NOMO-1 (cell line): ENCODE data around the gene FAM156A.
A peak's percentile ranks its signal among the peaks of the same experiment; 100 is the strongest.
"Not testable (repeated sequence)": the region's sequence is repeated elsewhere in the genome, so short reads cannot be mapped to it uniquely, and the experiment has no call there.

ENCODE experiments used
- DNase-seq, 2 experiments: peaks; one replicate each; lab custom pipeline; 2025; ENCODE audit not compliant: unreplicated experiment in 2 of 2; lab: John Stamatoyannopoulos, UW

Gene FAM156A

DNA sequence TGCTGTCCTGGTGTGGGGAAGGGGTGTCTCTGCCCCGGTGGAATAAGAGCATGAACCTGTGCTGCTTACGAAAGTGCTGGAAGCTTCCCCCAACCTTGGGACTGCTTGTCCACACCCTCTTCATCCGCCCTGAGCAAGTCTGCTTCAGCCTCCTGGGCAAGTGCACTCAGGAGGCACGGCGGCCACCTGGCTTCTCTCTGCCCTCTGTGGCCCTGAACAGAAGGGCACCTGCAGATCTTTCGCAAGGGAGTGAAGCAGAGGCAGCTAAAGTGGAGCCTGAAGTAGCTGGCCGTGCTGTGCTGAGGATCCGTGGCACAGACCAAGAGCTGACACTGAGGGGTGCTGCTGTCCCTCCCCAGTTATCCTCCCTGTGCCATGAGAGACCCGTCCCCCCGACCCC, 9.6 kb upstream of the FAM156A start:
- DNase-seq, result not testable (repeated sequence)

DNA sequence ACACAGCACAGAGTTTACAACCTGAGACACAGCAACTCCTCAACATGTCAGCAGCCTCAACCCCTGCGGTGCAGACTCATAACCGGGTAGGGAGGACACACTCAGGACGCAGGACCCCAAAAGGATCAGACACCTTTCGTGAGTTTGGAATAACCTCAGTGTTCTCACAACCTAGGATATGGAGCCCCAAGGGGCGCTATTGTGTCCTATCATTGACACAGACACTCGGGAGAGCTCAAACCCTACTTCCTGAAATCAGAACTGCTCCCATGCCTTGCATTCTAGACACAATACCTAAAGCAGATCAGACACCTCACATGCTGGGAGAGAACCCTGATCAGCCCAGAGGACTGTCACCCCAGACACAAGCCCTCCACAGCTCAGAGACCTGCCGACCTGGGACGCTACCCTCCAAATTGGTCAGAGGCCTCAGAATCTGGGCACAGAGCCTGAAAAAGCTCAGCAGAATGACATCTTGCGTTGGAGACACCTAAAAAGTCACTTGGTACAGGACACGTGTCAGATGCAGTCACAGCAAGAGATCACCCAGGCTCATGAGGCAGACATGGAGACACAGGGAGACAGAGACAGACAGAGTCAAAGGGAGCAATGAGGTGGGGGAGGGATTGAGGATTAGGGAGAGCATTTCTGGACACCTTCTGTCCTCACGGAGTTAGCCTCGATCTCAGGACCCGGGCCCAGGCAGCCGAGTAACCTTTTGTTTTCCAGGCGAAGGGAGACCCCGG, 8.8 kb upstream of the FAM156A start:
- DNase-seq, result not testable (repeated sequence)

DNA sequence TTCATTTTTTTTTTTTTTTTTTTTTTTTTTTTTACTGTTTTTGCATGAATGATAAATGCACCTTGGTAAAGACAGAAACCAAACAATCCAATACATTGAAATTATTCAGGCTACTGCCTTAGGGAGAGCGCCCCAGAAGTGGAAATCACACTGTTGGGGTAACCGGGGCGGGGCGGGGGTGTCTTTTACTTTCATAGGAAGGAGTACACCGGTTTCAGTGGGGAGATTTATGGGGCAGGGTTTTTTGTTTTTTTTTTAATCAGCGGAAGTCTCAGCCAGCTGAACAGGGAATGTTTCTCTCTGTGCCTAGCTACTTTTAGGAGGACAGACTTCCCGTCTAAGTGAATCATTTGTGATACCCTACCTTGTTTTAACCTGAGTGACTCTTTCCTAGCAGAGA, 643 bp upstream of the FAM156A start:
- DNase-seq, result not testable (repeated sequence)

DNA sequence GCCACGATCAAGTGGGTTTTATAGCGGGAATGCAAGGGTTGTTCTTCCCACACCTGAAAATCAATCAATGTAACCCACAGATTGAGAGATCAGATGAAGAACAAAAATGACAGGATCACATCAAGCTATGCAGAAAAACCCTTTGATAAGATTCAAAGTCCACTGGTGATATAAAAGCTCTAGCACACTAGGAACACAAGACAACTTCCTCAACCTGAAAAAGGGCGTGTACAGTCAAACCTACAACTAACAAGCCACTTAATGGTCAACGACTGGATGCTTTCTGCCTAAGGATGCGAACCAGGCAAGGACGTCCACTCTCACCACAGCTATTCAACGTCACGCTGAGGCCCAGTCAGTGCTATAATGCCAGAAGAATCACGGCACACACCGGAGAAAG, 8.4 kb downstream of the FAM156A start:
- not testable (repeated sequence) for DNase-seq

- DNase-seq, result not testable (repeated sequence)
These were observed 9.0 kb downstream of the FAM156A start for GRCh38 chrX:52949325-52949724.

GRCh38 chrX:52948265-52948664, 10.1 kb downstream of the FAM156A start:
- not testable (repeated sequence) for DNase-seq

GRCh38 chrX:52947501-52947900, 10.8 kb downstream of the FAM156A start:
- DNase-seq, result not testable (repeated sequence)

DNA sequence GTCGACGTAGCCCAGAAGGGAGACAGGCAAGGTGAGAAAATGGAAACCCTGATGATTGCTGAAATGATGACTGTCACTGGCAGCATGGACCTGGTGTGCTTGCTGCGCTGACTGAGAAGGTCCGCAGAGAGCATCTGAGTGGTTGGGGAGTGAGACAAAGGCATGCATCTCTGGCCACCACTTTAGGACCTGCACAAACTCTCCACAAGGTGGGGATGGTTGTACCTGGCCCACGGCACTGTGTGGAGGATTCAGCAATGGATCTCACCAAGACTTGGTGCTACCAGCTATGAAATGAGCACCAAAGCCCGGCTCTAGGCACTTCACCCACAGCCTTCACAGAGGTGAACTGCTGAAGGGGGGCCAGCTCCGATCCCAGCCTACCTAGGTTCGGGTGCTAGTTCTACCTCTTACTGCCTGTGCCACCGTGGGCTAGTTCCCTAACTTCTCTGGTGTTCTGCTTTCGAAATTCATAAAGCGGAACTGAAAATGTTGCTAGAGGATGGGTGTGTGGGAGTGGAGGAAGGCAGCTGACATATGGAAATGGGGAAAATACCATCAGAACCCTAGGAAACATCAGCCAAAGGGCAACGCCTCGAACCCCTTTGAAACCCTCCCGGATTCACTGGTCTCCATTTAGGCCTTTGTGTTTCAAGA, 12.4 kb downstream of the FAM156A start:
- not testable (repeated sequence) for DNase-seq

- DNase-seq, result not testable (repeated sequence)
These were observed 16.6 kb downstream of the FAM156A start for GRCh38 chrX:52941728-52942127.

GRCh38 chrX:52940704-52941103, 17.6 kb downstream of the FAM156A start:
- DNase-seq, result not testable (repeated sequence)

GRCh38 chrX:52935470-52935784, 22.9 kb downstream of the FAM156A start:
- not testable (repeated sequence) for DNase-seq

GRCh38 chrX:52934704-52935469, 23.4 kb downstream of the FAM156A start:
- DNase-seq, result peak; percentile 95 to 99

DNA sequence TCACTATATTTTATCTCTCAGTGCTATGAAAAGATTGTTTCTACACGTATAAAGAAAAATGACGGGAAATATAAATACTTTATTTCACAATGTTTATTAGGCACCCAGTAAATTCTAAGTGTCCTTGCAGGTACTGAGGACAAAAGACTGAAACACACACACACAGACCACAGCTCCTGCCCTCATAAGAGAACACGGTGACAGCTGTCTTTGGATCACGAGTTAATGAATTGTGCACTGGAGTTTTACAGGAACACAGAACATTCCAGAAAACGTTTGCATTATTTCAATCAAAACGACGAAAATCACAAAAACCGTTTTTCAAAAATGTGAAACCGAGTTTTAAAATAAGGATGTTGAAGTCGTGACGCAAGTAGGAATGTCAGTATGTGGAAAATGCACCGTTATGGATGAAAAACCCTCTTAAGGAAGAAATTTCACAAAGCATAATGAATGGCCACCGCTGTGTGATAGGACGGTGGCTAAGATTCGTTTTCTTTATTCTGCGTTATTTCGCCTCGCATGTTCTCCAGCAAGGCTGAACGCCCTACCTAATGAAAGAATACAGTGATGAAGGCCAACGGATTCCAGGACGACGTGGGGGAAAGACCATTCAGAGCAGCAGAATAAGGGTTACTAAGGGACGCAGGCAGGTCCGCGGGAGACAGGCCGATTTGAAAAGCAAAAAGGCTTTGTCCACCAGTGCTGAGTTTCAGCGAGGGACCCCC, 24.2 kb downstream of the FAM156A start:
- DNase-seq, result no peak

GRCh38 chrX:52933213-52933612, 25.1 kb downstream of the FAM156A start:
- DNase-seq, result no peak

DNA sequence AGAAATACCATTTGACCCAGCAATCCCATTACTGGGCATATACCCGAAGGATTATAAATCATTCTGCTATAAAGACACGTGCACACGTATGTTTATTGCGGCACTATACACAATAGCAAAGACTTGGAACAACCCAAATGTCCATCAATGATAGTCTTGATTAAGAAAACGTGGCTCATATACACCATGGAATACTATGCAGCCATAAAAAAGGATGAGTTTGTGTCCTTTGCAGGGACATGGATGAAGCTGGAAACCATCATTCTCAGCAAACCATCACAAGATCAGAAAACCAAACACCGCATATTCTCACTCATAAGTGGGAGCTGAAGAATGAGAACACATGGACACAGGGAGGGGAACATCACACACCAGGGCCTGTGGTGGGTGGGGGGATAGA, 28.1 kb downstream of the FAM156A start:
- not testable (repeated sequence) for DNase-seq

- DNase-seq, result peak; percentile 58 to 82
These were observed 34.5 kb downstream of the FAM156A start for GRCh38 chrX:52923781-52924241.

- DNase-seq, result not testable (repeated sequence)
These were observed 43.6 kb downstream of the FAM156A start for GRCh38 chrX:52914704-52915103.

DNA sequence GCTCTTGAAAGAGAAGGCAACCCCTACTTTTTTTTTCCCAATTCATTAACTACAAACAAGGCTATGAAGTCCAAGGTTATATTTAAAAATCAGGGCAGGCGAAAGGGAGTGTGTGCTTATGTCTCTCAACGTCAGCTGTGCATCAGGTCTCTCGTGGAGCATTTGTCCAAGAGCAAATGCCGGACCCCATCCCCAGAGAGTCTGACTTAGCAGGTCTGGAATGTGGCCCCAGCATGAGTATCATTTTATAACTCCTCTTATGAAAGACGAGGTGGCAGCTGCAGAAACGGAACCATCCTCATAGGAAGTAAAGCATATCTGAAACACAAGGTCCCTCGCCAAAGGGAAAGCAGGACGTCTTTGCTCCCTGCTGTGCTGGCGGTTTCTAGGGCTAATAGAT, 44.6 kb downstream of the FAM156A start:
- DNase-seq, result not testable (repeated sequence)

GRCh38 chrX:52909313-52909969, 48.9 kb downstream of the FAM156A start:
- DNase-seq, result not testable (repeated sequence)

DNA sequence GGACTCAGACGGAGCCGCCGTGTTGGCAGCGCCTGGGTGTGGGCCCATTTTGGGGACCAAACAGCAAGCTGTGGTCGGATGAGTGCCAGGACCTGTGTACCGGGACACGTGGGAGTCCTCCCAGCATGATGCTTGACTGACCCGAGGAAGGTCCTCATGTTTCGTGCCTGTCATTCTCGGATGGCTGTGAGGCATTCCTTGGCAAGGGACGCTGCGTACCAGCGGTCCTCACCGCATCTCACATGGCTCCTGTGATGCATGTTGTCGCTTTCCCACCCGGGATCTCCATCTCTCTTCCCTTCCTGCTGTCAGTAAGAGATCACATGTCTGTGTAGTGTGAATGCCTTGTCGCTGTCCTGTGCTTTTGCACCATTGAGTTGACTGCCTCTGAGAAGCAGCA, 50.4 kb downstream of the FAM156A start:
- DNase-seq, result not testable (repeated sequence)
